OCI-M2 (cell line): Measurements from ENCODE around the gene RELL1.

ENCODE experiments used
- DNase-seq: peaks from one replicate; lab custom pipeline; 2025; ENCODE audit not compliant: unreplicated experiment; lab: John Stamatoyannopoulos, UW

RELL1 gene

GRCh38 chr4:37641886-37642849 lies 44.0 kb downstream of the RELL1 start:
- no peak for DNase-seq

- no peak for DNase-seq
Measured at GRCh38 chr4:37641352-37641751, 44.8 kb downstream of the RELL1 start.

- DNase-seq = no peak
Measured at GRCh38 chr4:37639551-37640285, 46.5 kb downstream of the RELL1 start.

GRCh38 chr4:37635155-37635554 lies 51.0 kb downstream of the RELL1 start:
- no peak for DNase-seq

GRCh38 chr4:37634180-37634579 lies 52.0 kb downstream of the RELL1 start:
- DNase-seq = no peak

GRCh38 chr4:37632836-37633235 lies 53.3 kb downstream of the RELL1 start:
- no peak for DNase-seq

- no peak for DNase-seq
Measured at GRCh38 chr4:37631551-37631950, 54.6 kb downstream of the RELL1 start.

GRCh38 chr4:37629713-37630112 lies 56.5 kb downstream of the RELL1 start:
- no peak for DNase-seq

GRCh38 chr4:37628977-37629609 lies 57.1 kb downstream of the RELL1 start:
- DNase-seq = no peak

GRCh38 chr4:37627263-37627662 lies 58.9 kb downstream of the RELL1 start:
- no peak for DNase-seq

- DNase-seq = no peak
Measured at GRCh38 chr4:37625499-37625898, 60.7 kb downstream of the RELL1 start.

GRCh38 chr4:37623940-37624339 lies 62.2 kb downstream of the RELL1 start:
- no peak for DNase-seq

- DNase-seq = no peak
Measured at GRCh38 chr4:37623125-37623524, 63.1 kb downstream of the RELL1 start.

GRCh38 chr4:37620176-37620575 lies 66.0 kb downstream of the RELL1 start:
- no peak for DNase-seq

GRCh38 chr4:37615720-37616063 lies 70.5 kb downstream of the RELL1 start:
- no peak for DNase-seq

- no peak for DNase-seq
Measured at GRCh38 chr4:37615059-37615719, 71.0 kb downstream of the RELL1 start.

GRCh38 chr4:37612811-37613210 lies 73.4 kb downstream of the RELL1 start:
- DNase-seq = no peak

- no peak for DNase-seq
Measured at GRCh38 chr4:37609626-37610025, 76.5 kb downstream of the RELL1 start.

GRCh38 chr4:37607018-37607417 lies 79.2 kb downstream of the RELL1 start:
- DNase-seq = no peak

- DNase-seq = no peak
Measured at GRCh38 chr4:37605843-37606565, 80.2 kb downstream of the RELL1 start.

- DNase-seq = no peak
Measured at GRCh38 chr4:37604461-37604860, 81.7 kb downstream of the RELL1 start.
